Measurements from ENCODE around the gene PRRG2.

Gene PRRG2

DNA sequence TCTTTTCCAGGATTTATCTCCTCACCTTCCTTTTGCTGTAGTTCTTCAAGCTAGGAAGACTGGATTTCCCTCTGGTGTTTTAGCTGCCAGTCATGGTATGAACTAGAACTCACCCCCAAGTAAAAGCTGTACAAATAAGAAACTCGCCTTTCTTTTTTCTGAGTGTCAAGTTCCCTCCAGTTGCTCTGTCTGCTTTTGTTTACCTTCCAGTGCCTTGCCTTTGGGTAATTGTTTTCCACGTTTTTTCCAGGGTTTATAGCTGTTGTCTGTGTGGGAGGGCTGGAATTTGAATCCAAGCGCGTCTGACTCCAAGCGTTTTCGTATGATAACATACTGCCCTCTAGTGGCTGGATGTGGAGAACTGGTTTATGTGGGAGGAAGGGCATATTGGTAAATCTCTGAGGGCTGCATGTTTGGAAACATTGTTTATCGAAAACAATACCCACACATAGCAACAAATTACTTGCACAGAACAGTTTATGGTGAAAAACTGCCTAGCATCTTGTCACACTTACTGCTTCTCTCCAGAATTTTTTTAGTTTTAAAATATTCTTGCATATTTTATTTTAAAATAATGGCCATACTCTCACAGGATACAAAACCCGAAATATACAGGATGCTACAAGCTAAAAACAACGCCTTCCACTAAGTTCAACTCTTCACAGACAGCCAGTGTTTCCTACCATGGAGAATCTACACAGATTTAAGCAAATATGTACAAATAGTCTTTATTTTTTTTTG is 34.1 kb upstream of the PRRG2 start:
- FAIRE-seq = peak; percentile 91
- no peak for DNase-seq (ENCODE audit: insufficient read length)
- no peak for TF ChIP-seq TAF1 (IDR thresholded peaks at IDR 0.05; ENCODE audit: borderline replicate concordance, low read depth, low read length)
- no peak for TF ChIP-seq POLR2AphosphoS5 (IDR thresholded peaks at IDR 0.05; ENCODE audit: low read depth, low read length)
- TF ChIP-seq POLR2A (IDR thresholded peaks at IDR 0.05; ENCODE audit: low read depth, low read length) = no peak

DNA sequence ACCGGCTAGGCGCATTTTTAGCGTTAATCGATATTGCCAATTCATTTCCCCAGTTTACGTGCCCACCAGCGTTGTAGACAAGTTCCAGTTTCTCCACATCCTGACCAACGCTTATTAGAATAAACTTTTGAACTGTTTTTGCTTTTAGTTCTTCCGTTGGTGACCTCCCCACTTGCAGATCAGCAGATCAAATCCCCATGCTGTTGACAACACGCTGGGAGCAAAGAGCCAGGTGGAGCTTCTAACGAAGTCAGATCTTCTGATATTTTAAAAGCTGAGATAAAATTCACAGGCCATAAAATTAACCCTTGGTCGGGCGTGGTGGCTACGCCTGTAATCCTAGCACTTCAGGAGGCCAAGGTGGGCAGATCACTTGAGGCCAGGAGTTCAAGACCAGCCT is 32.1 kb upstream of the PRRG2 start:
- FAIRE-seq (no peak), DNase-seq (ENCODE audit: insufficient read length) (no peak)
- no peak for TF ChIP-seq TAF1 (IDR thresholded peaks at IDR 0.05; ENCODE audit: borderline replicate concordance, low read depth, low read length)
- TF ChIP-seq POLR2A (IDR thresholded peaks at IDR 0.05; ENCODE audit: low read depth, low read length) = no peak
- no peak for TF ChIP-seq POLR2AphosphoS5 (IDR thresholded peaks at IDR 0.05; ENCODE audit: low read depth, low read length)

DNA sequence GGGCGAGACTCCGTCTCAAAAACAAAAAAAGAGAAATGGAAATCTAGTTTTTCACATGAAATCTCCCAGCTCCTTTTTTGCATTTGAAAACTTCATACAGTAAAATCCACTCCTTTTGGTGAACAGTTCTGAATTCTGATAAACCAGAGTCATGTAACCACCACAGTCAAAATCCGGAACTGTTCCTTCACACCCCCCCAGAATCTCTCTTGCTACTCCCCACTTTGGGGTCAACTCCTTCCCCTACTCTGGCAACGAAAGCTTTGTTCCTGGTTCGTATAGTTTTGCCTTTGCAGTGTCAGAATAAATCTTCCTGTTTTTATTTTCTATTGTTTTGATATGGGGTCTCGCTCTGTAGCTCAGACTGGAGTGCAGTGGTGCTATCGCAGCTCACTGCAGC is 29.6 kb upstream of the PRRG2 start:
- FAIRE-seq = no peak

DNA sequence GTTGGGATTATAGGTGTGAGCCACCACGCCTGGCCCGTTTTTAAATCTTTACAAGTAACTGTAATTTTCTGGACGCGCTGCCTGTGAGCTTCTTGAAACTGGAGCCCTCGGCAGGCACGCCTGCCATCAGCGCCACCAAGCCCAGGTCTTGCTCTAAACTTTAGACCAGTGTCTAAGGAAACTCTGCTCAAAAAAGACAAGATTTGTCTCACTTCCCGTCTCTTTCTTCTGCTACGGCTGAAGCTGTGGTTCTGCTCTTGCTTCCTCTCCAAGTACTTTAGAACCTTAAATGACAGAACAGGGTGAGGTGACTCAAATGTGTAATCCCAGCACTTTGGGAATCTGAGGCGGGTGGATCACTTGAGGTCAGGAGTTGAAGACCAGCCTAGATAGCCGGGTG is 28.4 kb upstream of the PRRG2 start:
- TF ChIP-seq TAF1 (IDR thresholded peaks at IDR 0.05; ENCODE audit: borderline replicate concordance, low read depth, low read length) (no peak), POLR2A (IDR thresholded peaks at IDR 0.05; ENCODE audit: low read depth, low read length) (no peak), POLR2AphosphoS5 (IDR thresholded peaks at IDR 0.05; ENCODE audit: low read depth, low read length) (no peak)
- DNase-seq (ENCODE audit: insufficient read length) (no peak), FAIRE-seq (no peak)

More for the DNA sequence above, 29.6 kb upstream of the PRRG2 start:
- DNase-seq (ENCODE audit: insufficient read length) = no peak
- TF ChIP-seq TAF1 (IDR thresholded peaks at IDR 0.05; ENCODE audit: borderline replicate concordance, low read depth, low read length) (no peak), POLR2AphosphoS5 (IDR thresholded peaks at IDR 0.05; ENCODE audit: low read depth, low read length) (no peak)

DNA sequence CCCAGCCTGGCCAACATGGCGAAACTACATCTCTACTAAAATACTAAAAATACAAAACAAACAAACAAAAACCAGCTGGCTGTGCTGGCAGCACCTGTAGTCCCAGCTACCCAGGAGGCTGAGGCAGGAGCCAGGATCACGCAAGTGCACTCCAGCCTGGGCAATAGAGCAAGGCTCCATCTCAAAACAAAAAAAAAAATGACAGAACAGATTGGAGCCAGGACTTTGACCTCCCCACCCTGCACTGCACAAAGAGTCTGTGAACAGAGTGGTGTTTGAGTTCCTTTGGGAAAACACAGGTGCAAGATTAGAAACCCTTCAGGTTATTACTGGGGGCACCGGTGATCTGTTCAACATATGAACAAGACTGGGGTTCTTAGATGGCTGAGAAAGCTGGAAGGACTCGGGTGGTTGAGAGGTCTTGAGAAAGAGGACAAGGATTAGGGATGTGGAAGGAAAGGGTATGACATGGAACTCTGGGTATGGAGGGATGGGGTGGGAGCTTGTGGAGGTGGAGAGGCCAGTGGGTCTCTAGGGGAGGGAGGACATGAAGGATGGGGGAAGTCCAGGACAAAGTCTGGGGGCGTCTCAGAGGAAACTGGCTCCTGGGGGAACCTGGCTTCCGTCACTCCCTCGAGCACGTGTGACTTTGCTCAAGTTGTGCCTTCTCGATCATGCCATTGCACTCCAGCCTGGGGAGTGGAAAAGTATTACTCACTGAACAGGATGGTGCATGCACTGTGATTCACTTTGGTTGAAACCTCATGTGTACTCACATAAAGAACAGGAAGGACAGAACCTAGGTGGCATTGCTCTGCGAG is 27.5 kb upstream of the PRRG2 start:
- no peak for DNase-seq (ENCODE audit: insufficient read length)
- TF ChIP-seq POLR2AphosphoS5 (IDR thresholded peaks at IDR 0.05; ENCODE audit: low read depth, low read length) (no peak), TAF1 (IDR thresholded peaks at IDR 0.05; ENCODE audit: borderline replicate concordance, low read depth, low read length) (no peak), POLR2A (IDR thresholded peaks at IDR 0.05; ENCODE audit: low read depth, low read length) (no peak)
- no peak for FAIRE-seq

DNA sequence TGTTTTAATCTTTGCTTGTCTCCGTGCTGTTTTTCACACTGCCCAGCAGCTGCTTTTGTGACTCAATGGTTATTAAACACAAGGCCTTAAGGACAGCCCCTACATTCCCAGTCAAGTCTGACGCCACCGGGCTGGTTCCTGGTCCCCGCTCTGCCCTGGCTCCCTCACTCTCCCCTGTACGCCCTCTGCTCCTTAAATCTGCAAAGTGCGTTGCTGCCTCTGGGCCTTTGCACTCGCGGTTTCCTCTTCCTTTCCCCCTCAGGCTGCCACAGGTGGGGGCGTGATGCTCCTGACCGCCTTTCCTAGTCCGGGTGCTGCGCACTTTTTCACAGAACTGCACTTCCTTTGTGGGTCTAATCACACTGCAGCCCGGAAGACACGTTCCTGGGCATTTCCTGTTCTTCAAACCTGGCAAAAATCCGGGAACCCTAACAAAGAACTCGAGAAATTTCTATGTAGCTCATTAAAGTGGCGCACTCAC is 26.4 kb upstream of the PRRG2 start:
- DNase-seq (ENCODE audit: insufficient read length) (no peak), FAIRE-seq (no peak)
- no peak for TF ChIP-seq POLR2A (IDR thresholded peaks at IDR 0.05; ENCODE audit: low read depth, low read length)
- TF ChIP-seq TAF1 (IDR thresholded peaks at IDR 0.05; ENCODE audit: borderline replicate concordance, low read depth, low read length) = no peak
- no peak for TF ChIP-seq POLR2AphosphoS5 (IDR thresholded peaks at IDR 0.05; ENCODE audit: low read depth, low read length)

DNA sequence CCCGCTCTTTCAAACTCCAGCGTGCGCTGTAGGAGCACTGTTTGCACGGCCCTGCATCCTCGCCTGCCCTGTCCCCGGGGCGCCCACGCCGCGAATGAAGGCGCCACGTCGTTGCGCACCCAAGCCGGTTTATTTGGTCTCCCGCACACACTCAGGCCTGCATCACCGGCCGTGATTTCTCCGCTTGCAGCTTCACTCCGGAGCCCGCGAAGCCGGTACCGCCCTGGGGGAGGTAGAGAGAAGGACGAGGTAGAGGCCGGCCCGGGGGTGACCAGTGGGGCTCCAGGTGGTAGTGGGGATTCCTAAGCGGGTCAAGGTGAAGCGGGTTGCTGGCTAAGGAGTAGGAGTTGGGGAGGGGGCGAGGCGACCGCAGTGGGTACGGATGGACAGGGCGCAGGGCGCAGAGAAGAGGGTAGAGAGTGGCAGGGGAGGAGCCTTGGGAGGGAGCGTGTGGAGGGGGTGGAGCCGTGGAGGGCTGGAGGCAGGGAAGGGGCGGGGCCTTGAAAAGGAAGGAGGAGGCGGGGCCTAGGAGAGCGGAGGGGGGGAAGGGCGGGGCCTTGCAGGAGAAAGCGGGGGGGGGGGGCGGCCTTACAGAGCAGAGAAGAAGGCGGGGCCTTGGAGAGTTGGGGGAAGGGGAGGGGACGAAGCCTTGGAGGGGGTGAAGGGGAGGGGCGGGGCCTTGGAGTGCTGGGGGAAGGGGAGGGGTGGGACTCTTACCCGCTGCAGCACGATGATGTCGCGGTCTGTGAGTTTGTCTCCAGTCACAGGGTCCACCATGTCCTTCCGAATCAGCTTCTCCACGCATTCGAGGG is 25.3 kb upstream of the PRRG2 start:
- TF ChIP-seq POLR2AphosphoS5 (IDR thresholded peaks at IDR 0.05; ENCODE audit: low read depth, low read length) (no peak), POLR2A (IDR thresholded peaks at IDR 0.05; ENCODE audit: low read depth, low read length) (no peak), TAF1 (IDR thresholded peaks at IDR 0.05; ENCODE audit: borderline replicate concordance, low read depth, low read length) (no peak)
- FAIRE-seq (no peak), DNase-seq (ENCODE audit: insufficient read length) (no peak)

DNA sequence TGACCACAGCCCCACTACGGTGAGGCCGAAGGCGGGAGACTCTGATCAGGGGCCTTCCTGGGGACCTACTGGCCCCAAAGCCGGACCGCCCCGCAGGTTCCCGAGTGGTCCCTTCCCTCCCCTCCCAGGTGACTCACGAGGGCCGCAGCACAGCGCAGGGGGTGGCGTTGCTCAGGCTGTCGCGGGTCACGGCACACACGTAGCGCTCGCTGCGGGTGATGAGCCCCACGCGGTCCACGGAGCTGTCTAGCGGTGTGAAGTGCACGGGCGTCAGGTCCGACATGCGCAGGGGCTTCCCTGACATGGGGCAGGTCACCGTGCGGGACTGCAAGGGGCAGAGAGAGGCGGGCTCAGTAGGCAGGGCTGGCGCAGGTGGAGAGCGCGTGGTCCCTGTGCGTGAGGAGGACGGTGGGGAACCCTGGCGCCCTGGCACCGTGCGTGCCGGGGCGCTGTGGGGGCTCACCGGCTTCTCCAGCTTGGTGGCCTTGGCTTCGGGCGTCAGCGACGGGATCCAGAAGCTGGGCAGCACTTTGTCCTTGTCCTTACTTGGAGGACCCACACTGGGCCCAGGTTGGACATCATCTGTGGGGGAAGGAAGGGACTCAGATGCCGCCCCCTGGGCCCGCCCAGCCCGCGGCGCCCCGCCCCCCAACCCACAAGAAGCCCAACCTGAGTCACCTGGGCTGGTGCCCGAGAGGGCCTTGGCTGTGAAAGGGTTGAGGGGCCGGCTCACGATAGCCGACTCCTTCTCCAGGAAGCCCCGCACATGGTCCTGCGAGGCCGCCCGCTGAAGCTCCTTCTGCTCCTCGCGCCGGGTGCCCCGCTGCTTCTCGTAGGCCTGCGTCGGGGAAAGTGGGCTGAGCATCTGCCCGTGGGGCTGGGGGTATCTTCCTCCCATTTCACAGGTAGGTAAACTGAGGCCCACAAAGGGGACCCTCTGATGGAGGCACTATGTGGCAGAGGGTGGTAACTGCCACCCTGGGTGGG is 24.4 kb upstream of the PRRG2 start:
- DNase-seq (ENCODE audit: insufficient read length) (no peak), FAIRE-seq (no peak)

DNA sequence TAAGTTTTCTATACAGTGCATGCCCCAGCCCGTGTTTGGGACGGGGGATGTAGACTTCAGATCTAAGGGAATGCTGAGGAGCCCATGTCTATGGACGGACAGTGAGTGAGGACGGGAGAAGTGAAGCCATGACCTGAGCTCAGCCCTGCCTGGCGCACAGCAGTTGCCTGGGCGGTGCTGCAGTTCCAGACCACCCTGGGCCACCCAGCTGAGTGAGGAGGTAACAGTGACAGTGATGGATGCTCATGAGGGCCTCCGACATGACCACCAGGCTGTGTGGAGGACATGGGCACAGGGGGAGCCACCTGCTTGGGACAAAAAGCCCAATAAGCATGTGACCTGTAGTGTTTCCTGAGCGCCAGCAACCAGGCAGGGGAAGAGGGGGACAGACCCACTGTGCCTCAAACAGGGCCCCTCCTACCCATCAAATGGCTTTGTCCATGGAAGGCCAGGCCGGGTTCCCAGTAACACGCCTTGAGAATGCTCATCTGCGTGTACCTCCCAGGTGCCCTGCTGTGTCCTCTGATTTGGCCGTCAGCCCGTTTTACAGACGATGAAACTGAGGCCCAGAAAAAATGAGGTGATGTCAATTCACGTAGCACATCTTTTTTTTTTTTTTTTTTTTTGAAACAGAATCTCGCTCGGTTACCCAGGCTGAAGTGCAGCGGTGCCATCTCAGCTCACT is 23.3 kb upstream of the PRRG2 start:
- no peak for TF ChIP-seq TAF1 (IDR thresholded peaks at IDR 0.05; ENCODE audit: borderline replicate concordance, low read depth, low read length)
- no peak for TF ChIP-seq POLR2A (IDR thresholded peaks at IDR 0.05; ENCODE audit: low read depth, low read length)
- TF ChIP-seq POLR2AphosphoS5 (IDR thresholded peaks at IDR 0.05; ENCODE audit: low read depth, low read length) = no peak
- DNase-seq (ENCODE audit: insufficient read length) = no peak
- FAIRE-seq = no peak

More for the DNA sequence above, 24.4 kb upstream of the PRRG2 start:
- TF ChIP-seq TAF1 (IDR thresholded peaks at IDR 0.05; ENCODE audit: borderline replicate concordance, low read depth, low read length) (no peak), POLR2AphosphoS5 (IDR thresholded peaks at IDR 0.05; ENCODE audit: low read depth, low read length) (no peak), POLR2A (IDR thresholded peaks at IDR 0.05; ENCODE audit: low read depth, low read length) (no peak)

DNA sequence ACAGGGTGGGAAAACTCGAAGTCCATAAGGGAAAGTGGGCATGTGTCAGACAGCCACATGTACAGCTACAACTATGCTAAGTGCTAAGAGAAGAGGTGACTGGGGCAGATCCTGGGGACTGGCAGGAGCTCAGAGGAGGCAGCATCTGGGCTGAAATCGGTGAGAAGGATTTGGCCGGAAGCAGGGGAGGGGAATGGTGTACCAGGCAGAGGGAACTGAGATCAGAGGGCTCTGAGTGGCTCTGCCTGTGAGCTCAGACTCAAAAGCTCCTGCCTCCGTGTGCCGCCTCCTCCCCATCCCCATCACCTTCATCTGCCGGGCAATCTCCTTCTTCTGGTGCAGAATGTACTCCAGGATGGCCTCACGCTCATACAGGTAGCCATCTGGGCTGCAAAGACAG is 22.5 kb upstream of the PRRG2 start:
- TF ChIP-seq POLR2AphosphoS5 (IDR thresholded peaks at IDR 0.05; ENCODE audit: low read depth, low read length) = no peak
- no peak for TF ChIP-seq POLR2A (IDR thresholded peaks at IDR 0.05; ENCODE audit: low read depth, low read length)
- TF ChIP-seq TAF1 (IDR thresholded peaks at IDR 0.05; ENCODE audit: borderline replicate concordance, low read depth, low read length) = no peak
- no peak for DNase-seq (ENCODE audit: insufficient read length)
- no peak for FAIRE-seq

Measured in GM12892 (cell line).